Posterior vena cava (tissue), 2 donors: ENCODE measurements around the gene VAPB. TPM values are rescaled to one million over a fixed set of nuclear protein-coding genes. Genes with fewer than 3 reads are reported as not detected.

Experiments
- DNase-seq: peaks from one replicate; pipeline ENCODE4 v3.0.0-alpha.2; 2020; ENCODE audit warnings: low spot score
- intact Hi-C, 2 donors: fragments of 100-400 bp; cut with DNase I; formaldehyde crosslinking; loops; one replicate each; pipeline versions ENCODE4 v1.14.1 to v1.14.2; 2022 to 2023
- total RNA-seq, 2 donors: library from RNA; stranded (reverse); fragmentation: NEBNext Ultra II Directional; extraction: Animal tissue kit (Norgen Biotek cat#: 25700); gene quantifications; one replicate each; pipeline ENCODE4 v1.2.1, GENCODE V29; 2021
- donor health status: DM: yes; HTN: yes; CAD: no.
- donor health status: DM: yes; HTN: yes; CAD: no.

Gene VAPB
- total RNA-seq, 2 donors from 2014 or later, result 54.6 to 59.0 TPM

DNA sequence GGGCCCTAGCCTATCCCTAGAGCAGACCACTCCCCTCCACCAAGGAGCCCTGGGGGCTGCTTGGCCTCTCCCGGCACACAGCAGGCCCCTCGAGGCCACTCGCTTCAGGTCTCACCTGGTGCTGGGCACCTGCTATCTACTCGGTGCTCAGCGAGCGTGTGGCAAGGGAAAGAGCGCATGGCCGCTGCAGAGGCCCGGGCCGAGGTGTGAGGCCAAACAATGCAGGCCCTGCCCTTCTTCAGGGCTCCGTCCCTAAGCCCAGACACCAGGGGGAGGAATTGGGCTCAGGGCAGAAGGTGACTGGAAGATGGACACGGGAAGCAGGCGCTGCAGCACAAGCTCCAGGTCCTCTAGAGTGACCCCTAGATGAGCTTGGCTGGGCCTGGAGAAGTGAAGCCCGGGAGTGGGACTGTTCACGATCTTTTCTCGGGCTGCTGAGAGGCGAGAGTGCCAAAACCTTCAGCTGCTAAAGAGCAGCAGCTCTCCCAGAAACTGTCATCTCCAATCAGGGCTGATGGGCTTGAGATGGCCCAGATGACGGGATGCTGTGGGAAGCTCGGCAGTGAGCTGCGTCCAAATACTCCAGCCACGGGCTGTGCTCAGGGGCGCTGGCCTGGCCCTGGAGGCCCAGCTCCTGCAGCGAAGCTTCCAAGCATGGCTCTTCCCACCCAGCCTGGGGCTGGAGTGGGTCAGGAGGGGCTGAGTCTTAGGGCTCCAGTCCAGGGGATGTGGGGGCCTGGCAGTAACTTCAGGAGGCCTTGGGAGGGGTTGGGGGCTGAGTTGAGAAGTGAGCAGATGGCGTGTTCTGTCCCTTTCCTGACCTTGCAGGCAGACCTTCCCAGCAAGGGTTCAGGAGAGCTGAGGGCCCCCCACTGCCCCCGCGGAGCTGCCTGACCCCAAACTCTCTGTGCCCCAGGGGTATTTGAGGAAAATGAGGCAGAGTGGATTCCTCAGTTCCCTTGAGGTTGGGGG is 82.5 kb downstream of the VAPB start:
- DNase-seq, result no peak
- intact Hi-C loops, result no loop called here

DNA sequence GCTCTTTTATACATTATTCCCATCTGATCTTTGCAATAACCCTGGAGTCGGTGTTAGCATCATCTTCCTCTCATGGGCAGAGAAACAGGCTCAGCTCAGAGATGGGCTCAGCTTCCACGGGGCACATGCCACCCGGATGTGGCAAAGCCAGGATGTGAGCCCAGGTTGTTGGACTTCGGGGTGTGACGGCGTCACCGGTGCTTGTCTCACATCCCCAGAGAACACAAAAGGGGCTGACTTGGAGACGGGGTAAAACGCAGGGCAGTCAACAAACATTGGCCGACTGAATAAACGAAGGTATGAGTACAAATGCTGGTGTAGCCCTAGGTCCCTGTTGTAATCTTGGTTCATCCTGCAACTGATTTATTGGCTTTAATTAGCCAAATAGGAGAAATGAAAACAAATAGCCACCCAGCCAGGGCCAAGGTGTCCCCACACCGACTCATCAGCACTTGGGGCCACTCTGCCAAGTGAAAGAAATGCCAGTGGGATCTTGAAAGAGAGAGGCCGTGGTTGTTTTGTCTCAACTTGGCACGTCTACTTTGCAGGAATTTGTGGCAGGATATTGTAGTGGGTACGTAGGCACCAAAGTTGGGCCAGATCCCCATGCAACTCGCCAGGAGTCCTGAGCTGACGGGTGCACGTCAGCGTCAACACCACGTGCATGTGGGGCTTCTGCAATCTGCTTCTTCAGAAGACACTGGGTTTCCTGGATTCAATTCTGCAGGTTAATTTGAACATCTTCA is 83.4 kb downstream of the VAPB start:
- DNase-seq, result no peak
- intact Hi-C loops, result no loop called here

DNA sequence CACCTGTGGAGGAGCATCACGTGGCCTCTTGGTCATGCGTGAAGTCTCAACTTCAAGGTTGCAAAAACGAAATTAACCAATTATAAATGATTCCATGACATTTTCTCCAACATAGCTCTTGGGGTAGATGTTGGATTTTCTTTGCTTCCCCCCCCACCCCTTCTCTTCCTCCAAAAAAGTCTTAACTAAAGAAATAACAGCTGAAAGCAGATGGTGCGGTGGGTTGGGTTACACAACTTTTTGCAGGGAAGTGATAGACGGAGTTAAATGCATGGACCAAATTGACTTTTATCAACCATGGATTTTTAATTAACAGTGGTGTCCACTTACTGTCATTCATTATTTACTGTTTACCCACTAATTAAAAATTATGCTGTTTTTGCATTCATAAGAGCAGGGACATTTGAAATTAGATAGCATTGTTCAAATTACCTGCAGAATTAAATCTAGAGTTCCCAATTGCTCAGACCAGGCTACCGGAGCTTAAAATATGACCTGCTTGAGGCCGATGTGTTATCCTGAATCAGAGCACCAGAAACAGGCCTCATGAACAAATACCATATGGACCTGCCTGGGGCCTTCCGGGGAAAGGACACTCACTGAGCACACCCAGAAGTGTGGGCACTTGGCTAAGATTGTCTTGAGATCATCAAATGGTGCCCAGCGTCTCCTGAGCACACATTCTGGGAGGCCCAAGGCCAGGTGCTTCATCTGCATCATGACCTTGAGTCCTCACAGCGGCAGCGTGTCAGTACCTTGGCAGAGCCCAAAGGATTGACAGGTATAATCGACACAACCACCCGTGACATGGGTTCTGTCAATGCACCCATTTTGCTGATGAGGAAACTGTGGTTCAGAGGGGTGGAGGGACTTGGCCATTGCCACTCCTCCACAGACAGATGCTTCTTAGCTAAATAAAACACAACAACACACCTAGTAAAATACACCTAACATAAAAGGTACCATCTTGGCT is 84.7 kb downstream of the VAPB start:
- intact Hi-C loops, result no loop called here
- DNase-seq, result no peak

DNA sequence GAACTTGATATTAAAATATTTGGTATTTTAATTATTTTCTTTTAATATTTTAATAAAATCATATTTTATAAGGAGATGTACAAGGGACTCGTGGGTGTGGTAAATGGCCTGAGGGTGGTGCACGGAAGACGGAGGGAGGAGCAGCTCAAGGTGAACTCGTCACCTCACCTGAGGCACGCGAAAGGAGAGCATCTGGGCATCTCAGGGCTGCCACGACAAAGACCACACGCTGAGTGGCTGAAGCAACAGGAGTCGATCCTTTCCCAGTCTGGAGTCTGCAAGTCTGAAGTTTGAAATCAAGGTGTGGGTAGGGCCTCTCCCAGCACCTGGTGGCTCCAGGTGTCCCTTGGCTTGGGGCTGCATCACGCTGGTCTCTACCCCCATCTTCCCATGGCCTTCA is 86.4 kb downstream of the VAPB start:
- no peak for DNase-seq
- intact Hi-C loops, result no loop called here

DNA sequence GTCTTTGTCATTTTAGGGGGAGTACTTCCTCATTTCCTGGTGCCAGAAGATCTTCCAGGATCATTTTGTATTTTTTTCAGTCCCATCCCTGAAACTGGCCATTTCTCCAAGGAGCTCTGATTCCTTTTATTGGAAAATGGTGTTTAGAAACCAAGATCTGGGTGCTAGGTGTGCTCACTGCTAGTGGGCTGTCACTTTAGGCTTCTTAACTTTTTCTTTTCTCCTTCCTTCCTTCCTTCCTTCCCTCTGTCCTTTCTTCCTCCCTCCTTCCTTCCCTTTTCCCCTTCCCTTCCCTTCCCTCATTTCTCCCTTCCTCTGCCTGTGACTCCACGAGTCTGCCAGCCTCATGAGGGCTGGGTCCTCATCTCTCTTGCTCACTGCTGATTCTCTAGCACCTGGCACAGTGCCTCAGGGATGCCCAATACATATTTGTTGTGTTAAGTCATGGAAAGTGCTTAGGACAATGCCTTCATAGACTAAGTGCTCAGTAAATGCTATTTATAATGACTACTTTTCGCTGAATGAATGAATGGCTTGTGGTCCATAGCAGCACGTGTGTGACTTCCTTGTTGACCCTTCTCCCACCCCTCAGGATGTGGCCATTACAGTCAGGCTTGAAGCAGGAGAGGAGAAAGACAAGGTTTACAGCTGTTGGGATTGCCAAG is 89.2 kb downstream of the VAPB start:
- intact Hi-C loops, result no loop called here
- DNase-seq, result no peak

DNA sequence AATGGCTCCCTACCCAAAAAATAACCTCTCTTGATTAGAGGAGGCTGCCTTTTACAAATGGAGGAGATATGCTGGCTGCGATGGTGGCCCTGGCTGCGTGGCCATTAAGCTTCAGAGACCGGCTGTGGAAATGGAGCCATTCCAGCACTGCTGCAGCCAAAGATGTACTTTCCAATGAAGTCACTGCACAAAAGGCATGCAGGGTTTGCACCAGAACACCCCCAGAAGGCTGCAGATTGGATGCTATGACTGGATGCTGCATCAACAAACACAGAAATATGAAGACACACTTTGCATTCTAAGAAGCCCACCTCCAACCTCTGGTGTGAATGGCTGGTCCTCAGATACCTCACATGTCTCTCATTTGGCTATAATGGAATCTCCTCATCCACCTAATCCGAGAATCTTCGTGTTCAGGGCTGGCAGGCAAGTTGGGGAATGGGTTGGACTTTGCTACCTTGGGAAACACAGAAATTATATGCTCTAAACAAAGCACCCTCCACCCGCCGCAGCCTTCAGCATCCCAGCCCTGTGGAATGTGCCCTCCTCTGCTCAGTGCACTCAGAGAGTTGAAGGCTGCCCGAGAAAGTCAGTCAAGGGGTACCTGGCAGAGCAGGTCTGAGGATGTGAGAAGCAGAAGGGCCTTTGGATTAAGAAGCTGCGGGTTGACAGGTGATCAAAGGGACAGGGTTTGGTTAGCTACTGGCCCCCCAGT is 90.9 kb downstream of the VAPB start:
- DNase-seq, result no peak
- intact Hi-C loops, result loop anchor here in 1 of 2 donors (1.0 kb wide), 1 partner anchor 27 kb away; no protein-coding TSS in a partner anchor

DNA sequence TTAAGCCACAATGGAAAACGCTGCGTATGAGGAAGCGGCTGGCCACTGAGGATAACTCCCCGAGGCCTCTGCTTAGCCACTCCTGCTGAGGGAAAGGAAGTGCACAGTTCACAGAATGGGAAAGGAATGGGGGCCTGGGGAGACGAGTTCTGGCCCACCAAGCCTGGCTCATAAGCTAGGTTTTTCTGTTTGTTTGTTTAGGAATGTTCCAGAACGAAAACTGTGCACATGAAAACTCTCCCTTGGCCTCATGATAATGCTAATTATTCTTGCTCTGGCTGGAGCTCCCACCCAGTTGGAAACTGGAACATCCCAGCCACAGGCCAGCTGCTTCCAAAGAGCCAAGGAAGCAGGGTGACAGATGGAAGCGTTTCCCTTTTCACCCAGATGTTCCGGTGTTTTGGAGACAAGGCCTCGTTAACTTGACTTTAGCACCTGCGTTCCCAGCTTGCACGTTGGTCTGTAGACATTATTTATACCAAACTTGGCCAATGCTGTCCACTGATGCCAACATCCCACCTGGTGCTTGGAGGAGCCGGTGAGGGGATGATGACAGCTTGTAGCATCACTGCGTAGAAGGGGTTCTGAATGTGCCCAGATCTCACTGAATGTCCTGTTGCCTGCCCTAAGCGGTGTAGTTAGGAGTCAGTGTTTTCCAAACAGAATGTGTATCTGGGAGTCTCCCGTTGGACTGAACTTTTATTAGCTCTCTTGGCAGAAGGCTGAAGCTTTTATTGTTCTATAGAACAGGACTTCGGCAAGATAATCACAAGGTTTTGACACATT is 91.7 kb downstream of the VAPB start:
- DNase-seq, result no peak
- intact Hi-C loops, result loop anchor here in 1 of 2 donors (1.0 kb wide), 1 partner anchor 27 kb away; no protein-coding TSS in a partner anchor

DNA sequence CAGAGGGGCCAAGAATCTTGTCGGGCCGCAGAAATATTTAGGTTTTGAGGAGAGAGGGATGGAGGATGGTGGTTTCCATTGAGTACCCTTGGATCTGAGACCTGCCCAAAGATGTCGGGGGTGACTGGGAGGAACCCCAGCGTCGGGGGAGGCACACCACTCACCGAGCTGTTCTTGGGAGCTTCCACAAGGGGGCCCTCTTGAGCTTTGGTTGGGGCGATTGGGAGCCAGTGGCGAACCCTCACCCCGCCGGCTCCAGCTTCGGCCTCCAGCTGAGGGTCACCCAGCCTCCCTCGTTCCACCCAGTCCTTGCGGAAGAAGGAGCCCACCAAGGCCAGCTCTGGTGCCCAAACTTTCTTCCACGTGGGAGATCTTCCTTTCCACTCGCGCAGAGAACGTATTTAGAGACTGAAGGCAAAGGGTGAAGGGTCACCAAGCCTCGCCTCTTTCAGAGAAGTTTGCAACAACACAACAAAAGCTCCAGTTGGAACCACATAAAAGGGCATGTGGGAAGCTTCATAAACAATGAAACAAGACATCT is 92.5 kb downstream of the VAPB start:
- intact Hi-C loops, result no loop called here
- peak; percentile 78 for DNase-seq

DNA sequence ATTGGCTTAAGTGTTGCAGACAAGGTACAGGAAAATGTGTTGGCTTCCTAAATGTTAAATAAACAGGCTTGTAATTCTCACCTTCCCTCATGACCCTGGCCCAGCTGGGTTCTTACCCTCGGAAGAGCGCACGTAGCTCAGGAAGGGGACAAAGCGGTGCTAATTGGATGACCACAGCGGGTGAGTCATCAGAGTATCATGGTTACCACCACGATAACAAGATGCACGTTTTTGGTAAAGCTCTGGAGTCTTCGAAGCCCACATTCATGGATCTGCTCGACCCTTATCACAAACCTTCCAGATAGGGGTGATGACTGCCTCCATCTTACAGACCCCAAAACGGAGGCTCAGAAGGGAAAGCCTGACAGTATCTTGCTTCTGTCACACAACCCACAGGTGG is 93.4 kb downstream of the VAPB start:
- intact Hi-C loops, result no loop called here
- no peak for DNase-seq

DNA sequence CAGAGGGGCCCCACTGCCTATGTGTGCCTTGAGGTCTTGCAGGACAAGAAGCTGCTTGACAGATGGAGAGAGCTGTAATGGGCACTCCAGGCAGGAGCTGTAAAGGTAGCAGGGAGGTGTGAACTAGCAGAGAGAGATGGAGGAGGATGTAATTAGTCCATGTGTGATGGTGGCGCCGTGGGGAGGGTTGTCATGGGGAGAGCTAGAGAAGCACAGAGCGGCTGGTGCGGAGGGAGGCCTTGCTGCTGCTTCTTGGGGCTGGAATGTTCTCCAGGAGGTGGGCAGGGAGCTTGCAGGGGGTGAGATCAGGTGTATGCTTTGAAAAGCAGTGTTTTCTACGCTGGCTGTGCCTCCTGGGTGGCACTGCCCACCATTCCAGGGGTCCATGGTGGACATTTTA is 94.0 kb downstream of the VAPB start:
- intact Hi-C loops, result no loop called here

DNA sequence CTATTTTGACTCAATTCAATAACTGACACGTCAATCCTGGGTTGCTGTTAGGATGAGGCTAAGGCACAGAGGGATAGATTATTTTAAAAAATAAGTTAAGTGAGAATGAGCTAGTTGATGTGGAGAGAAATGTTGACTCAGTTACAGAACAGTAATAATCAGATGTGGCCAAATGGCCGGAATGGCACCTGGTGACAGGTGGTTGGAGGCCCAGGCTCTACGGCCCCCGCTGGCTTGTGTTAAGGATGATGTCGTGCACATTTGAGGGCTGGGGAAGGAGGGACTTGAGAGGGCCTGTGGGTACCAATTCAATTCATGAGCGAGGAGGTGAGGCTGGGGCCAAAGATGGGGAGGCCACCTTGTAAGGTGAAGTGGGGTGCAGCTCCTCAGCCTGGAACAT is 94.4 kb downstream of the VAPB start:
- intact Hi-C loops, result no loop called here
- no peak for DNase-seq

More for the DNA sequence above, 94.0 kb downstream of the VAPB start:
- DNase-seq, result no peak

DNA sequence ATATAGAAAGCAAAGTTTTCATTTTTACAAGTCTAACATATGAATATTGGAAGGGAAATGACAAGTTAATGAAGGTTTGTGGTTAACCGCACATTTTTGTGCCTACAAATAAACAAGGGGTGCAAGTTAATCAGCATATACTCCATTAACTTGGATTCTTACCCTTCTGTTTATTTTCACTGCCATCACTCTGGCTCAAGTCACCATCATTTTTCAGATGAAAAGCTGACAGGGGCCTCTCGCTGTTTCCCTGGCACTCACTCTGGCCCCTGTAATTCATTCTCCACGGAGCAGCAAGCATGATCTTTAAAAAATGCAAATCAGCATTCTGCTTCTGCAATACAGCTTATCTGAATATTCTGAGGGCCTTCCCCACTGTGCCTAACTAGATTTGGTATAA is 96.4 kb downstream of the VAPB start:
- intact Hi-C loops, result no loop called here
- DNase-seq, result no peak

DNA sequence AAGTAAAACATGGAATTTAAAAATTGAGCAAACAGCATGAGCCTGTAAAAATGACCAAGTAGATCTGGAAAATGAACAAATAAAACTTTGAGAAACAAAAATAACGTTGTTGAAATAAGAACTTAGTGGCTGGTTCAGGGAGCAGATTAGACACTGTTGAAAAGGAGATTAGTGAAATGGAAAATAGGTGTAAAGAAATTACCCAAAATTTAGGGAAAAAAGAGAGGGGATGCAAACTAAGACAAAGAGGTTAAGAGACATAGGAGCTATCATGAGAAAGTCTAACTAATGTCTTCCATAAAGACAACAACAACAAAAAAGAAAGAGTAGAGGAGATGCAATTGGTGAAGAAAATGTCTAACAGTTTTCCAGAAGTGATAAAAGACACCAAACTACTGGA is 97.2 kb downstream of the VAPB start:
- DNase-seq, result no peak
- intact Hi-C loops, result no loop called here

DNA sequence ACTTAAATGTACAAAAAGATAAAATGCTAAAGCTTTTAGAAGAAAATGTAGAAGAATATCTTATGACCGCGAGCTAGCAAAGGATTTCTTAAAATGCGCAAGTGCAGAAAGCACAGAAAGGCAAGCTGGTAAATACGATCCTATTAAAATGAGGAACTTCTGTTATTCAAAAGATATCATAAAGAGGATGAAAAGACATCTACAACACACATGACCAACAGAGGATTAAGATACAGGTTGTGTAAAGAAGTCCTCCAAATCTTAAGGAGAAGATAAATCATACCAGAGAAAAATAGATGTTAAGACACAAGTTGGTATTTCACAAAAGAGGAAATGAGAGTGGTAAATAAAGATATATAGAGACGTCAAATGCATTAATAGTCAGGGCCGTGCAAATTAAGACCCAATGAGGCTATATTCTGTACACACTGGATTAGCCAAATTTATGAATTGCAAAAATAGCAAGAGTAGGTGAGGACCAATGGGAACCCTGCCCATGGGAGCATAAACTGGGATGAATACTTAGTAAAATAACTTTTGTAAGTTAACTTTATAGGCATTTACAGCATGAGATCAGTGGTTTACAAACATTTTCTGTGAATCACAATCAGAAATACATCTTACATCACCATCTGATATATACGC is 103.2 kb downstream of the VAPB start:
- no peak for DNase-seq
- intact Hi-C loops, result no loop called here

DNA sequence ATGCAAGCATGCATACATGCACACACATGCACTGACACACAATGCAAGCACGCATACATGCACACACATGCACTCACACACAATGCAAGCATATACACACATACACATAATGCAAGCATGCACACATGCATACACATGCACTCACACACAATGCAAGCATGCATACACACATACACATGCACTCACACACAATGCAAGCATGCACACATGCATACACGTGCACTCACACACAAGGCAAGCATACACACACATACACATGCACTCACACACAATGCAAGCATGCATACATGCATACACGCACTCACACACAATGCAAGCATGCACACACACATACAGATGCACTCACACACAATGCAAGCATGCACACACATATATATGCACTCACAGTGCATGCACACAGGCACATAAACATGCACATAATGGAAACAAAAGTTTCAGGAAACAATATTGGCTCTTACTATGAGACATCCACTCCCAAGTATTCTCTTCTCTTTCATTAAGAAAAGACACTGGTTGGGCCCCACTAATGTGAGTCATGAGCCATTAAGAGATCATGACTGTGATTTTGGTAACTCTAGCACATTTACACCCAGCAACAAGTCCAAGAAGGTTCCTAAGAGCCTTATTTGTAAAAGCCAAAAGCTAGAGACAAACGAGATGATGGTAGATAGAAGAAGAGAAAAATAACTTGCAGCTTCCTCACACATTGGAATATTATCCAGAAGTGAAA is 103.9 kb downstream of the VAPB start:
- intact Hi-C loops, result no loop called here
- DNase-seq, result no peak
